Stimulated activated CD8-positive, alpha-beta memory T cell treated with anti-CD3 and anti-CD28 coated beads, Interleukin-12 subunit alpha, Interleukin-12 subunit beta, amount 100 ng/mL, for 24 hours (primary cell): ENCODE results near the gene XKRX.

Experiments used
- DNase-seq: peaks from one replicate; pipeline ENCODE4 v3.0.0-alpha.2; 2020; ENCODE audit errors: extremely low read depth

Gene XKRX

DNA sequence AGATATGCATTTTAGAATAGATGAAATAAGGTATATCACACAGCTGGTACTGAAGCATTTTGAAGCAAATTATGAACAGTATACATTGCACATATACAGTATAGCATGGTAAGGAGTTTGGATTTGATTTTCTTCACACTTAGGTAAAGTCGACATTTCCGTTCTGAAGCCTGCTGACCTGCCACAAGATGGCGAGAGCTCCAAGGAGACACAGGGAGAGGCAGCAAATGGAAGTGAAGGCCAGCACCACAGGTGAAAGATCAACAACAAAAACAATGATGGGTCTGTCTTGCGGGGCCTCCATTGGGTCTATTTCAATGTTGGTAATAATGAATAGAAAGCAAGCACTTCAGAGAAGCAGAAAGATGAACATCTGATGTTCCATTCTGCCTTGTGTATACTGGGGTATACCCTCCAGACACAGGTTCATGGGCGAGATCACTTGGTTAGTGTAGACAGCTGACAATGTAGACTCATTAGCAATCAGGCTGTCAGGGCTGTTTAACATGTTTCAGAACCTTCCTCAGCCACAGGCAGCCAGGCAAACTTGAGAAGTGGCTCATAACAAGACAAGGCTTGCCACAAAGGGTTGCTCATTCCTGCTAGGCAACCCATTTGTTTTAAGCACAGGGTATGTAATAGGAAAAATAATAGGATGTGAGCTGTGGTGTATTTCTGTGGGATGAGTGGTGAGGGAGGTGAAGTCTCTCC is 33.2 kb downstream of the XKRX start:
- no peak for DNase-seq

DNA sequence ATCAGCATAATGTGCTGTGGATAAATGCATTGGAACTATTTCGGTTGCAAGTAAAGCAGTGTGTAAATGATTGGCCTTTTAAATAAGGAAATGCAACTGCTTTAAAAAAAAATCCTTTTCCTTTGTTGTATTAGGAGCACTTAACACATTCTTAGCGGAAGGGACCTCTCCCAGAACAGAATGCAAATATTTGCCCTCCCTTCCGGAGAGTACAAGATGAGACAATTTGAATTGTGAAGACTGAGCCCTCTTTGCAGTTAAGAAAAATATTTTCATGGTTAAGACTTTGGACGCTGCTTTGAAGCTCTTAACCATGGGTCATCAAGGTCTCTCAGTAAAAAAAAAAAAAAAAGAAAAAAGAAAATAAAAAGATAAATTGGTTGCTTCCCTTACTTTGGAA is 45.1 kb downstream of the XKRX start:
- no peak for DNase-seq

DNA sequence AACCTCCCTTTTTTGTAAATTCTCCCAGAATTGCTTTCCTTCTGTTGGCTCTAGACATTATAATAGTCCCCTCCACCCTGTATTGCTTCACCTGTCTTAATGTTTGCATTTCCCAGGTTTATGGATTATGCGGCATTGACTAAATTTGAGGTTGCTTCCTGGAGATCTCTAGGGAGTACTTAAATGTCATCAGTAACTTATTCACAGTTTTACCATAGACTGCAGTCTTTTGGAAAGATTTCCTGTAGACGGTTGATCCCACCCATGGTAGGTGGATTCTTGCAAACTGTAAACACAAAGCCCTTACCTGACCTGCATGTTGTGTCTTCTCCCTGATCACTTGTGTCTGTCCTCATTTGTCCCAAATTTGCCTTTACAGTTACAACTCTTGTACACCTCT is 48.3 kb downstream of the XKRX start:
- DNase-seq: no peak

DNA sequence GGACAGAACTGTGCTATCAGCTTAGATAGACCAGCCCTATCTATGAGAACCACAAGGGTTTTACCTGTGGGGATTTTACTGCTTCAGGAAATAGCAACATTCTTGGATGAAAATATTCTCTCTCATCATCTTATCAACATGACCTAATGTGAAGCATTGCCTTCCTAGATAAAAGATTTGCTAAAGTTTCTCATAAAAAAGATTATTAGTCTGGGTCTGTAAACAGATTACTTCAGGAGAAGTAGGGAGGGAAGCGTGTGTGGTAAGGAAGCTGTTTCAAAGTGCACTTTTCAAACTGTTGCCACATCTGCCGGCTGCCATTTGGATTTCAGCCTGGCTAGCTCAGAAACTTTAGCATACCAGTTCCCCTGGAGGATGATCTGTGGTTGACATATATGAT is 54.4 kb downstream of the XKRX start, which contains the start of gene NOX1:
NOX1 (minus strand) TSS at position 35 of the 400 bp plus-strand sequence. CDS start 220 bp downstream, outside the sequence.
- no peak for DNase-seq

DNA sequence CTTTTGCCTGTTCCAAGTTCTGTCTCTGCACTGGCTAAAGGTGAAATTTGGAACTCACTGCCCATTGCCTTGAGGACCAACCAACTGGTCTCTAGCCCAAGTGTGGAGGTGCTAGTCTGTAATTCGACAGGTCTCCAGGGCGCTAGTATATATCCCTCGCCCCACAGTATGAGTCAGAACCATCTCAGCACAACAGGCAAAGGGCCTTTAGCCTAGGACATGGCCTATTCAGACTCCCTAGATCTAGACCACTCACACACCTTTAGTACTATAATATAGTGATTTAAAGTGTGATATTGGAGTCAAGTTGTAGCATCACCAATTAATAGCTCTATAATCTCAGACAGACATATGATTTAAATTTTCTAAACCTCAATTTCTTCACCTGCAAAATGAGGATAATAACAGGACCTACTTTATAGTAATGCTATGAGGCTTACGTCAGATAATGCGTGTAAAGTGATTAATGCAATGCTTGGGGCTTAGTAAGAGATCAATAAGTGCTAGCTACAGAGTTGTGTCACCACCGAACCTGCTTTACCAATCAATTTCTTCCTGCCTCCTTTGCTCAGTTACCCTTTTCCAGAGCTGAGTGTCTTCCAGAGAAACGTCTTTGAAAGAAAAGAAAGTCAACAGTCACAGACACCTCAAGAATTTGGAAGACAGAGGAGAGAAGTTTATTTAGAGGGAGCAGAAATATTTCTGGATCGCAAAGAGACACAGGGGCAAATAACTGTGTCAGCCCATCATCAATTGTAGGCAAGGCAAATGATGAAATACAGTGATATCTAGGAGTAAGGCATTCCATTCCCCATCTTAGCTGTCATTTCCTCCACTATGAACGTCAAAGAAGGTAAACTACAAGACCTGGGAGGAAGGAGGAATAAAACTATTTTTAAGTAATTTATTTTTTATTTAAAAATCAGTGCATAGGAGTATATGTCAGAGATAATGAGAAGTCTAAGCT is 56.8 kb downstream of the XKRX start:
- no peak for DNase-seq

DNA sequence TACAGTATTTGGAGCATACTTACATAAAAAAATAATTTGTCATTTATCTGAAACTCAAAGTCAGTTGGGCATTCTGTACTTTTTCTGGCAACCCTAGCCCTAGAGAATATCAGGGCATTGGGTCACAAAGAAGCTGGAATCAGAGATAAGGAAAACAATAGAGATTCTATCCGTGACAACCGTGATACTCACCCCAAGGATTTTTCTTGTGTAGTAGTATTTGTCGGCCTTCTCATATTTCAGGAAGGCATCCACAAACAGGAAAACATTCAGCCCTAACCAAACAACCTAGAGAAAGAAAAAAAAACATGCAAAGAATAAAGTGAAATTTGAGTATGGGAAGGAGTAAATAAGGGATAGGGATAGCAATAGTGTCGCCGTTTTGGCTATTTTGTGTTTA is 58.2 kb downstream of the XKRX start:
- DNase-seq: no peak

DNA sequence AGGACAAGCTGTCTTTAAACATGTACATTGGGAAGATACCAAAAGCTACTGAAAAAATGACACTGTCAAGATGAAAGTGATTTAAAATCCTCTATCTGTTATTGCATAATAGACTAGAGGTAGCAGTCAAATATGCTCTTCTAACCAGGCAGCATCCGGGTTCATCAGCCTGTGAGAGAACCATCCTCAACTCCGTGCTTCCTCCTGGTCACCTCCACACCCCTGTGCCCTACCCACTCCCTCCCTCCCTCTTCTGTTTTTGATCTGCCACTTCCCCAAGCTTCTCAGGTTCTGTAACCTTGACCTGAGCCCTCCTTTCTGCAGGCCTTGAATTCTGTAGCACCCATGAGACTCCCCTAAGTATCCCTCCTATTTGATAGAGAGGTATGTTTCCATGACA is 60.4 kb downstream of the XKRX start:
- no peak for DNase-seq

DNA sequence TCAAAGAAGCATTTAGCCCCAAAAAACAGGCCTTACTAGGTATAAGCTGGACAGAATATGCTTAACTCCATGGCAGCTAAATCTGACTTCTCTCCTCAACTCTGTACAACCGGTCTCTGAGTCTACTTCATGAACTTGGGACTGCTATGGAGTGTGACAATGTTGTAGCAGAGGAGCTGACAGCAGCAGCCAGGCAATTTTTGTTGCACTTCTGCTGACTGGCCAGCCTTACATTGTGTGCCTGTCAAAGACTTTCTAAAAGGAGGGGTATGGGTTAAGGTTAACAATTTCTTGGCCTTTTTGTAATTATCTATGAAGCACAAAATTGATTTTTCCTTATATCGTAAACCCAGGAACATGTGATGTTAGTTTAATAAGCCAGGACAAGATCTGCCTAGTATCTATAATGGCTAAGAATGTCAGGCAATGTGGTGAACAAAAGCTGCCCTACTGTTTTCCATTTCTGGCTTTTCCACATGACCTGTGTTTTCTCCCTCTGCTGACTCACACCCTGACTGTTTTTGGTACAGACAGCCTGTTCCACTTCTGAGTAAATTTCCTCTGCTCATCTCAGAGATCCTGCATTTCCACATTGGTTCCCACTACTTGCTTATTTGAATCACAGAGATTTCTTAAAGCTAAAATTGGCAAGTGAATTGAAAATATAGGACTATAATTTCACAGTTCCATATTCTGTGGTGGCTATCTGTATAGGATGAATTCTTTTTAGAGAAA is 63.9 kb downstream of the XKRX start:
- no peak for DNase-seq
